Measurements from ENCODE around the gene CCDC141.

GRCh38 chr2:178828486-178828881 lies 221.5 kb downstream of the CCDC141 start:
- TF ChIP-seq EZH2 (optimal IDR thresholded peaks at IDR 0.05; ENCODE audit: low read depth, low read length) = no peak
- no peak for TF ChIP-seq CTCF (IDR thresholded peaks at IDR 0.05; ENCODE audit: low read length)

Data from MM.1S (cell line).